ENCODE results near the gene CLCN7. TPM values are rescaled to one million over a fixed set of nuclear protein-coding genes. Genes with fewer than 3 reads are reported as not detected.

CLCN7 gene
- total RNA-seq, 2 donors from 2014 or later: 27.2 to 115 TPM

DNA sequence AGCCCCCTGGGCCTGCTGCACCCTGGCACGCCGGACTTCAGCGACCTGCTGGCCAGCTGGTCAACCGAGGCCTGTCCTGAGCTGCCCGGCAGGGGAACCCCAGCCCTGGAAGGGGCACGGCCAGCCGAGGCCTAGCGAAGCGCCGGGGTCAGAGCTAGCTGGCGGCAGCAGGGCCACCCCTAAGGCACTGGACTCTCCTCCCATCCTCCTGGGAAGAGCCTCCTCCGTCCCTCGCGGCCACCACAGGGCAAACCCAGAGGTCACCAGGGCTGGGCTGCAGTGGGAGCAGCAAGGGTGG, 41.6 kb downstream of the CLCN7 start:
- Histone ChIP-seq H3K4me1 (peaks cover 10% of the 10 kb centered on the region), H3K4me3 (no peak overlapping the region), H3K9me3 (no peaks in the 10 kb centered on the region), H3K27me3 (no peaks in the 10 kb centered on the region), H3K27ac (no peak overlapping the region), H3K36me3 (replicated peaks in 1 of 2; ENCODE audit: insufficient read depth in 1 of 2, low read depth in 2 of 2) (no peaks in the 10 kb centered on the region)
- TF ChIP-seq CTCF (IDR thresholded peaks at IDR 0.05): no peak
- no peak for TF ChIP-seq POLR2A (IDR thresholded peaks at IDR 0.05)
- no peak for DNase-seq
- WGBS, 2 donors: 68% methylated on average over 14 of the region's 14 CpGs; no CpG with 5 or more reads in 1 of the 2 donors
- ATAC-seq: no peak
- intact Hi-C loops (cut with DNase I): no loop called here

GRCh38 chr16:1432388-1433262, 42.2 kb downstream of the CLCN7 start:
- DNase-seq (no peak), ATAC-seq (no peak)
- Histone ChIP-seq H3K4me3 (no peak overlapping the region), H3K36me3 (replicated peaks in 1 of 2; ENCODE audit: insufficient read depth in 1 of 2, low read depth in 2 of 2) (no peaks in the 10 kb centered on the region), H3K9me3 (no peaks in the 10 kb centered on the region), H3K4me1 (peaks cover 10% of the 10 kb centered on the region), H3K27ac (no peak overlapping the region), H3K27me3 (no peaks in the 10 kb centered on the region)
- intact Hi-C loops (cut with DNase I): no loop called here
- no peak for TF ChIP-seq CTCF (IDR thresholded peaks at IDR 0.05)
- no peak for TF ChIP-seq POLR2A (IDR thresholded peaks at IDR 0.05)
- 75 to 85% methylated on average over 14 to 45 of the region's 63 CpGs for WGBS, 2 donors

DNA sequence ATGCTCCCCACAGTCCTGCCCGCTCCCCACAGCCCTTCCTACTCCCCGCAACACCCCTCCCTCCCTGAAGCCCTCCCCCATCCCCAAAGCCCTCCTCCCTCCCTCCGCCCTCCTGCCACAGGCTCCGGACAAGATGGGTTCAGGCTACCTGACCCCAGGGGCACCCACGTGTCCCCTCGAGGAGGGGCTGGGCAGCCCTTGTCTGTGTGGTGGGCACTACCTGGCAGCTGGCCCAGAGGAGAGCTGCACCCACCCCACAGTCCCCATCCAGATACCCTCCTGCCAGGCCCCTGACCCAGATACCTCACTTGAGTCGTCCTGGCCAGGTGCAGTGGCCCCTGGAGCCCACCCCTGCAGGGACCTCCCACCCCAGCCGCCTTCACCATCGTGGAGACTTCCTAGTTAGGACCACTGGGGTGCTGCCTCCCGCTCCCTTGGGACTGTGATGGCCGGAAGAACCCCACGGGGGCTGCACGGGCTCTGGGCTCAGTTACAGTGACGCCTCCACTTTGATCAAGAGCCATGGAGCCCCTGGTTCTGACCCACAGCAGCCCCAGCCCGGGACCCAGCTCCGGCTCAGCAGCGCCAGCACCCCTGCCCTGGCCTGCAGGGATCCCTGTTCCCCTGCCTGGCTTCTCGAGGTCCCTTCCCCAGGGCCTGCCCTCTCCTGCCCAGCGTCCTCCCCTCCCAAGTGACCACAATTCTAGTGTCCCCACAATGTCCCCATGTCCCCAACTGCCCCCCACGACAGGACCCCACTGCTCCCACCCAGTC, 43.1 kb downstream of the CLCN7 start:
- H3K36me3 ChIP-seq (replicated peaks in 1 of 2; ENCODE audit: insufficient read depth in 1 of 2, low read depth in 2 of 2): no peaks in the 10 kb centered on the region
- intact Hi-C loops (cut with DNase I): no loop called here
- peaks cover 10% of the 10 kb centered on the region for H3K4me1 ChIP-seq
- no peak overlapping the region for H3K4me3 ChIP-seq
- DNase-seq (no peak), ATAC-seq (no peak)
- H3K9me3 ChIP-seq: no peaks in the 10 kb centered on the region
- TF ChIP-seq CTCF (IDR thresholded peaks at IDR 0.05): no peak
- TF ChIP-seq POLR2A (IDR thresholded peaks at IDR 0.05): no peak
- 63 to 76% methylated on average over 8 to 18 of the region's 20 CpGs for WGBS, 2 donors
- H3K27me3 ChIP-seq: no peaks in the 10 kb centered on the region
- no peak overlapping the region for H3K27ac ChIP-seq

- DNase-seq (peak in 3 of 4 donors; percentile 14 to 43 (median 27)), ATAC-seq (no peak)
- Histone ChIP-seq H3K27me3 (no peaks in the 10 kb centered on the region), H3K36me3 (replicated peaks in 1 of 2; ENCODE audit: insufficient read depth in 1 of 2, low read depth in 2 of 2) (no peaks in the 10 kb centered on the region), H3K4me1 (peaks cover 10% of the 10 kb centered on the region), H3K4me3 (no peak within 1 kb of the TSS), H3K27ac (no peak within 1 kb of the TSS), H3K9me3 (no peaks in the 10 kb centered on the region)
- 34 to 93% methylated on average over 7 to 34 of the region's 35 CpGs for WGBS, 2 donors
- TF ChIP-seq POLR2A (IDR thresholded peaks at IDR 0.05) (no peak), CTCF (IDR thresholded peaks at IDR 0.05) (peak in 2 of 7 experiments; percentile 8 to 18)
- intact Hi-C loops (cut with DNase I): no loop called here
Observed at GRCh38 chr16:1430759-1431496, 43.9 kb downstream of the CLCN7 start, which contains the start of gene PERCC1. Gene PERCC1, plus strand, starts transcription at chr16:1431078. Its CDS starts 1,516 bp downstream, at chr16:1432594.

Data from body of pancreas (tissue), 4 donors.